Esophagus squamous epithelium (tissue), 4 donors: ENCODE data around the gene C6orf132.

ENCODE experiments used
- POLR2A ChIP-seq, 4 donors: fragments of 450-650 bp; IDR thresholded peaks; one replicate each; pipeline ENCODE4 v1.6.1; 2017; ENCODE audit warnings: antibody characterized with exemption in 4 of 4, mild to moderate bottlenecking in 4 of 4, moderate library complexity in 3 of 4
- TF ChIP-seq, protein P1 (sequence below), 6 experiments: fragments of 450-650 bp in 4 of 6; fragments of 200-600 bp in 2 of 6; sonication (generic) in 2 of 6; IDR thresholded peaks; one replicate each; pipeline ENCODE4 v1.5.1; 2016 to 2019; ENCODE audit warnings: antibody characterized with exemption in 6 of 6, mild to moderate bottlenecking in 4 of 6, moderate library complexity in 4 of 6

GRCh38 chr6:42133926-42134325, 8.5 kb downstream of the C6orf132 start:
- TF ChIP-seq POLR2A (IDR thresholded peaks at IDR 0.05) = no peak
- TF ChIP-seq, protein P1, sequence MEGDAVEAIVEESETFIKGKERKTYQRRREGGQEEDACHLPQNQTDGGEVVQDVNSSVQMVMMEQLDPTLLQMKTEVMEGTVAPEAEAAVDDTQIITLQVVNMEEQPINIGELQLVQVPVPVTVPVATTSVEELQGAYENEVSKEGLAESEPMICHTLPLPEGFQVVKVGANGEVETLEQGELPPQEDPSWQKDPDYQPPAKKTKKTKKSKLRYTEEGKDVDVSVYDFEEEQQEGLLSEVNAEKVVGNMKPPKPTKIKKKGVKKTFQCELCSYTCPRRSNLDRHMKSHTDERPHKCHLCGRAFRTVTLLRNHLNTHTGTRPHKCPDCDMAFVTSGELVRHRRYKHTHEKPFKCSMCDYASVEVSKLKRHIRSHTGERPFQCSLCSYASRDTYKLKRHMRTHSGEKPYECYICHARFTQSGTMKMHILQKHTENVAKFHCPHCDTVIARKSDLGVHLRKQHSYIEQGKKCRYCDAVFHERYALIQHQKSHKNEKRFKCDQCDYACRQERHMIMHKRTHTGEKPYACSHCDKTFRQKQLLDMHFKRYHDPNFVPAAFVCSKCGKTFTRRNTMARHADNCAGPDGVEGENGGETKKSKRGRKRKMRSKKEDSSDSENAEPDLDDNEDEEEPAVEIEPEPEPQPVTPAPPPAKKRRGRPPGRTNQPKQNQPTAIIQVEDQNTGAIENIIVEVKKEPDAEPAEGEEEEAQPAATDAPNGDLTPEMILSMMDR (IDR thresholded peaks at IDR 0.05) = no peak
